Measurements from ENCODE around the gene INPP5B.

The INPP5B gene

GRCh38 chr1:37821481-37821880 is 125.4 kb downstream of the INPP5B start:
- TF ChIP-seq CTCF (IDR thresholded peaks at IDR 0.05; ENCODE audit: insufficient read depth, missing control alignments), result no peak
- FAIRE-seq (no peak), DNase-seq (ENCODE audit: insufficient read length, low spot score) (no peak)

GRCh38 chr1:37817481-37817880 is 129.4 kb downstream of the INPP5B start:
- DNase-seq (ENCODE audit: insufficient read length, low spot score) (no peak), FAIRE-seq (no peak)
- no peak for TF ChIP-seq CTCF (IDR thresholded peaks at IDR 0.05; ENCODE audit: insufficient read depth, missing control alignments)

DNA sequence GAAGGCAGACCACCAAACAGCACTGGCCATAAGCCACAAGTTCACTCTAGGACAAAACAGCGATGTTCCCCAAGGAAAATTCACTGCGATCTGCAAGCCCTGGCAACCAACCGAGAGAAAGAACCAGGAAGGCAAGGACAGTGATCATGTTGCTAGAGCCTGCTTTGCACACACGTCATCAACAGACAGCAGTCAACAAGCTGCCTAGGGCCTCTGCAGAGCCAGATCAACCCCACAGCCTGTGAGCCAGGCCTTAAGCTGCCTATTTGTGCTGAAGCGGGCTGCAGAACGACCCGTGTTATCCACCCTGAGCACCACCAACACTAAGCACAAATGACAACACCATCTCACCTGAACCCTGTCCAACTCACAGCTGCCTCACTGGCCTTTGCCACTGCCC is 132.6 kb downstream of the INPP5B start:
- DNase-seq (ENCODE audit: insufficient read length, low spot score) (no peak), FAIRE-seq (no peak)
- no peak for TF ChIP-seq CTCF (IDR thresholded peaks at IDR 0.05; ENCODE audit: insufficient read depth, missing control alignments)

- FAIRE-seq (no peak), DNase-seq (ENCODE audit: insufficient read length, low spot score) (no peak)
- no peak for TF ChIP-seq CTCF (IDR thresholded peaks at IDR 0.05; ENCODE audit: insufficient read depth, missing control alignments)
These were observed 133.2 kb downstream of the INPP5B start for GRCh38 chr1:37813529-37814145.

- TF ChIP-seq CTCF (IDR thresholded peaks at IDR 0.05; ENCODE audit: insufficient read depth, missing control alignments), result peak; percentile 81
- FAIRE-seq, result no peak
- no peak for DNase-seq (ENCODE audit: insufficient read length, low spot score)
These were observed 135.7 kb downstream of the INPP5B start for GRCh38 chr1:37811027-37811655.

All from D721Med (cell line).